GM23248 (cell line): ENCODE data around the gene ARAP3. TPM values are rescaled to one million over a fixed set of nuclear protein-coding genes. Genes with fewer than 3 reads are reported as not detected.

ENCODE experiments used
- DNase-seq: peaks from one replicate; pipeline ENCODE4 v3.0.0-alpha.2; 2015
- H2AFZ ChIP-seq: fragments of 200-600 bp; sonication (generic); 2 replicates; pipeline ENCODE4 v1.6.1; 2016; ENCODE audit warnings: antibody characterized with exemption
- H3F3A ChIP-seq: fragments of 200-600 bp; sonication (generic); 2 replicates; pipeline ENCODE4 v1.6.1; 2016; ENCODE audit warnings: mild to moderate bottlenecking, antibody characterized with exemption, mixed run types; ENCODE audit not compliant: insufficient read depth
- H3K27ac ChIP-seq: fragments of 200-600 bp; sonication (generic); 2 replicates; pipeline ENCODE4 v1.5.1; 2016; ENCODE audit warnings: mild to moderate bottlenecking
- H3K27me3 ChIP-seq: fragments of 200-600 bp; sonication (generic); replicated peaks from 2 replicates; pipeline ENCODE4 v1.6.1; 2016; ENCODE audit warnings: mild to moderate bottlenecking; ENCODE audit not compliant: insufficient read depth
- H3K36me3 ChIP-seq: fragments of 200-600 bp; sonication (generic); 2 replicates; pipeline ENCODE4 v1.6.1; 2016; ENCODE audit warnings: low read depth, mild to moderate bottlenecking
- H3K4me1 ChIP-seq: fragments of 200-600 bp; sonication (generic); 2 replicates; pipeline ENCODE4 v1.6.1; 2016; ENCODE audit warnings: mild to moderate bottlenecking; ENCODE audit not compliant: insufficient read depth
- H3K4me2 ChIP-seq: fragments of 200-600 bp; sonication (generic); one replicate; pipeline ENCODE4 v1.6.1; 2016; ENCODE audit warnings: mild to moderate bottlenecking; ENCODE audit not compliant: unreplicated experiment
- H3K4me3 ChIP-seq: fragments of 200-600 bp; sonication (generic); 2 replicates; pipeline ENCODE4 v1.5.1; 2016; ENCODE audit warnings: mild to moderate bottlenecking
- H3K79me2 ChIP-seq: fragments of 200-600 bp; sonication (generic); 2 replicates; pipeline ENCODE4 v1.6.1; 2016; ENCODE audit warnings: mild to moderate bottlenecking; ENCODE audit not compliant: insufficient read depth
- H3K9ac ChIP-seq: fragments of 200-600 bp; sonication (generic); 2 replicates; pipeline ENCODE4 v1.6.1; 2016; ENCODE audit warnings: mild to moderate bottlenecking
- H3K9me2 ChIP-seq: fragments of 200-600 bp; sonication (generic); 2 replicates; pipeline ENCODE4 v1.6.1; 2016; ENCODE audit warnings: mixed run types, mild to moderate bottlenecking, moderate library complexity; ENCODE audit not compliant: insufficient read depth
- H3K9me3 ChIP-seq: fragments of 200-600 bp; sonication (generic); one replicate; pipeline ENCODE4 v1.6.1; 2017; ENCODE audit warnings: low read depth
- H4K20me1 ChIP-seq: fragments of 200-600 bp; sonication (generic); 2 replicates; pipeline ENCODE4 v1.6.0; 2016; ENCODE audit not compliant: insufficient read depth
- EZH2 ChIP-seq: fragments of 200-600 bp; sonication (generic); IDR thresholded peaks from 2 replicates; pipeline ENCODE4 v1.6.1; 2018; ENCODE audit warnings: antibody characterized with exemption, mild to moderate bottlenecking; ENCODE audit not compliant: insufficient read depth, poor library complexity, severe bottlenecking
- EZH2phosphoT487 ChIP-seq: fragments of 200-600 bp; sonication (generic); IDR thresholded peaks from 2 replicates; pipeline ENCODE4 v1.6.1; 2018; ENCODE audit warnings: antibody characterized with exemption, moderate library complexity, mild to moderate bottlenecking, low read depth; ENCODE audit not compliant: insufficient read depth
- WGBS, 2 experiments: methylation state at CpG; one replicate each; pipeline ENCODE4 v1.1.6; 2015 to 2017; ENCODE audit warnings: low lambda C conversion rate in 2 of 2, low coverage in 1 of 2; ENCODE audit errors: missing lambda C conversion rate in 2 of 2; 5-methylcytosine and 5-hydroxymethylcytosine counted together
- in situ Hi-C: fragments of 300-500 bp; cut with MboI; formaldehyde crosslinking; loops from 2 replicates; pipeline ENCODE4 v1.15.0; 2020
- polyA plus RNA-seq: library from polyadenylated mRNA; unstranded; fragments of >200 nt; fragmentation: Nextera tagmentation; extraction: Ambion mirVana; gene quantifications from 2 replicates; pipeline ENCODE4 v1.2.1, GENCODE V29; 2016
- total RNA-seq: library from RNA; depleted of rRNA; stranded (reverse); fragments of >200 nt; shearing (Covaris generic); gene quantifications from 2 replicates; pipeline ENCODE4 v1.2.3, GENCODE V29; 2014

ARAP3 gene
- total and polyA plus RNA-seq, 2 experiments from 2014 or later, result 2.2 TPM

DNA sequence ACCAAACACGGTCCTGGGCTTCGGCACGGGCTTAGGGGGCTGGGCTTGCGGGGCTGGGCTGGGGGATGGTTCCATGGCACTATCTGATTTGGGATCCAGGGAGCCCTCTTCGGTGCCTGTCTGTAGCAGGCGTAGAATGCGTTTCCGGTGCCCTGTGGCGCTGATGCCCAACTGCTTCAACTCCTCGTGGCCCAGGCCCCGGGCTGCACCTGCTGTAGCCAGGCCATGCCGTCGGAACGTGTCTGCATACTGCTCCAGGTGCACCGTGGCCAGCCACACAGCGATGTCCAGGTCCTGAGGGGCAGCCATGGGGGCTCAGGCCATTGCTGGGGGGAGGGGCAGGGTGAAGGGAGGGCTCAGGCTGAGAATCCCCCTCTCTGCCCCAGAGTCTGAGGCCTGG is 1.9 kb downstream of the ARAP3 start:
- no peaks in the 10 kb centered on the region for H3K79me2 ChIP-seq
- no peaks in the 10 kb centered on the region for H4K20me1 ChIP-seq
- no peaks in the 10 kb centered on the region for H3K9me3 ChIP-seq
- no peaks in the 10 kb centered on the region for H3K9me2 ChIP-seq
- H3K27me3 ChIP-seq, result no peaks in the 10 kb centered on the region
- WGBS, 2 experiments, result 99 to 100% methylated on average over 2 to 16 of the region's 16 CpGs
- peaks cover 11% of the 10 kb centered on the region for H3K4me1 ChIP-seq
- no peak overlapping the region for H3K4me2 ChIP-seq
- DNase-seq, result no peak
- no peak overlapping the region for H3K27ac ChIP-seq
- TF ChIP-seq EZH2 (no peak), EZH2phosphoT487 (no peak)
- no peak overlapping the region for H3K4me3 ChIP-seq
- H2AFZ ChIP-seq, result no peak overlapping the region
- H3K36me3 ChIP-seq, result no peaks in the 10 kb centered on the region
- H3F3A ChIP-seq, result peaks cover 12% of the 10 kb centered on the region; the same call in 1 of the 2 replicates
- in situ Hi-C loops, result loop anchor here (25.0 kb wide), 1 partner anchor 457 kb away; no protein-coding TSS in a partner anchor
- no peak overlapping the region for H3K9ac ChIP-seq

DNA sequence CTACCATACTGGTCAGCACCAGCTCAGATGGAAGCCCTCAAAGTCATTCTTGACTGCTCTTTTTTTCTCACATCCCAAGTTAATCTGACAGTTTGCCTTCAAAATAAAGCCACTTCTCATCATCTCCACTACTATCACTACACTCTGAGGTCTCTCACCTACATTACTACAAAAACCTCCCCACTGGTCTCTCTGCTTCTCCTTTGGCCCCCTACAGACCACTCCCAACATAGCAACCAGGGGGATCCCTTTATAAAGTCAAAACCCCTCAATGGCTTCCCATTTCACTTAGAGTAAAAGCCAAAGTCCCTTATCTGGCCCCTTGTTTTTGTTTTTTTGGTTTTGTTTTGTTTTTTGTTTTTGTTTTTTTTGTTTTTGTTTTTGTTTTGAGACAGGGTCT is 4.6 kb downstream of the ARAP3 start:
- Histone ChIP-seq H3F3A (0 out of 2 replicates have a peak, but pooled peaks cover 5% of the 10 kb centered on the region), H4K20me1 (no peaks in the 10 kb centered on the region), H3K27me3 (no peaks in the 10 kb centered on the region), H3K36me3 (no peaks in the 10 kb centered on the region), H3K4me2 (no peak overlapping the region), H3K4me3 (no peak overlapping the region), H3K9ac (no peak overlapping the region), H3K27ac (no peak overlapping the region), H3K9me3 (no peaks in the 10 kb centered on the region), H3K4me1 (peaks cover 11% of the 10 kb centered on the region), H3K9me2 (no peaks in the 10 kb centered on the region), H2AFZ (no peak overlapping the region), H3K79me2 (no peaks in the 10 kb centered on the region)
- no peak for TF ChIP-seq EZH2
- TF ChIP-seq EZH2phosphoT487, result no peak
- no peak for DNase-seq
- in situ Hi-C loops, result loop anchor here (25.0 kb wide), 1 partner anchor 460 kb away; no protein-coding TSS in a partner anchor

DNA sequence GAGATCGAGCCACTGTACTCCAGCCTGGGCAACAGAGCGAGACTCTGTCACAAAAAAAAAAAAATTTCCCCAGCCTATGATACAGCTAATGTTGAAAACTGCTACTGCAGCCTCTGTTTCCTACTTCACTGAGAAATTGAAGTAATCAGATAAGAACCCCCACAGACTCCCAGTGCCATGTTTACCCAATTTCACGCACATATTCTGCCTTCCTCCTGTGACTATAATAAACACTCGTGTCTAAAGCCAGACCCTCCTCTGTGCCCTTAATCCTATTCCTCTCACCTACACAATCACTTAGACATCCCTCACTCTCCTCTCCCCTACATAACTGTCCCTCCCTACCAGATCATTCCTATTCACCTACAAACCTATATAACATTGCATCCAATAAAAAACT is 6.4 kb downstream of the ARAP3 start:
- no peak for TF ChIP-seq EZH2phosphoT487
- TF ChIP-seq EZH2, result no peak
- DNase-seq, result no peak
- no peaks in the 10 kb centered on the region for H3K36me3 ChIP-seq
- WGBS, 2 experiments, result 94 to 98% methylated on average over 4 of the region's 4 CpGs
- H3K4me3 ChIP-seq, result no peak overlapping the region
- H3K27me3 ChIP-seq, result no peaks in the 10 kb centered on the region
- H3F3A ChIP-seq, result no peaks in the 10 kb centered on the region
- no peak overlapping the region for H2AFZ ChIP-seq
- H3K9me2 ChIP-seq, result no peaks in the 10 kb centered on the region
- H3K9ac ChIP-seq, result no peak overlapping the region
- H3K27ac ChIP-seq, result no peak overlapping the region
- no peaks in the 10 kb centered on the region for H3K79me2 ChIP-seq
- H3K4me1 ChIP-seq, result 0 out of 2 replicates have a peak, but pooled peaks cover 2% of the 10 kb centered on the region
- H3K4me2 ChIP-seq, result no peak overlapping the region
- in situ Hi-C loops, result loop anchor here (25.0 kb wide), 1 partner anchor 462 kb away; no protein-coding TSS in a partner anchor
- no peaks in the 10 kb centered on the region for H4K20me1 ChIP-seq
- no peaks in the 10 kb centered on the region for H3K9me3 ChIP-seq

- Histone ChIP-seq H3K4me1 (no peaks in the 10 kb centered on the region; the same call in 1 of the 2 replicates), H3K27me3 (no peaks in the 10 kb centered on the region), H4K20me1 (no peaks in the 10 kb centered on the region), H3K9ac (no peak overlapping the region), H2AFZ (no peak overlapping the region), H3F3A (no peaks in the 10 kb centered on the region), H3K9me2 (no peaks in the 10 kb centered on the region), H3K27ac (no peak overlapping the region), H3K36me3 (no peaks in the 10 kb centered on the region), H3K4me3 (no peak overlapping the region), H3K4me2 (no peak overlapping the region), H3K79me2 (no peaks in the 10 kb centered on the region), H3K9me3 (no peaks in the 10 kb centered on the region)
- 53 to 56% methylated on average over 5 of the region's 5 CpGs for WGBS, 2 experiments
- in situ Hi-C loops, result loop anchor here (25.0 kb wide), 1 partner anchor 463 kb away; no protein-coding TSS in a partner anchor
- DNase-seq, result no peak
- TF ChIP-seq EZH2 (no peak), EZH2phosphoT487 (no peak)
Observed at GRCh38 chr5:141674747-141675146, 7.3 kb downstream of the ARAP3 start.
